Lung microvascular endothelial cell (primary cell): ENCODE data around the gene DNER. TPM values are rescaled to one million over a fixed set of nuclear protein-coding genes. Genes with fewer than 3 reads are reported as not detected.

ENCODE experiments used
- DNase-seq, 2 donors: peaks; one replicate each; pipeline versions ENCODE4 v3.0.0 to v3.0.0-alpha.2; 2010; ENCODE audit warnings: low read depth in 2 of 2
- total RNA-seq: library from RNA; depleted of rRNA; stranded (reverse); fragments of >200 nt; gene quantifications from 2 replicates; pipeline ENCODE4 v1.2.1, GENCODE V29; 2014

The DNER gene
- total RNA-seq, 1 donor from 2014 or later, result under 0.01 TPM

DNA sequence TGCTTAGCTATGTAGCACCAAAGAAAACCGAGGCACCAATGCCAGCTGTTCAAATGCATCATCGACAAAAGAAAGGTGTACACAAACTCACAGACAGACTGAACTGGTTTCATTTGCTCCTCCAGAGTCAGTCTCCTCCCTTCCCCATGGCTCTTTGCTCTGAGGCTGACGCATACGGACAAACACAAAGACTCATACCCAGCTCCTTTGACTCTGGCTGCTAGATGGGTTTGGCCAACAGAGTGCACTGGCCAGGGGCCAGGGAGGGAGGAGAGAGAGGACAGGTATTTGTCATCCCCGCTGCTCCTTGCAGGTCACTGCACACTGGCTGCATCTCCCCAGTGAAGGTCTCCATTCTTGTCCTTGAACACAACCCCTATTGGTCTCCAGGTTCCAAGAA, 40.7 kb downstream of the DNER start:
- DNase-seq, result no peak

DNA sequence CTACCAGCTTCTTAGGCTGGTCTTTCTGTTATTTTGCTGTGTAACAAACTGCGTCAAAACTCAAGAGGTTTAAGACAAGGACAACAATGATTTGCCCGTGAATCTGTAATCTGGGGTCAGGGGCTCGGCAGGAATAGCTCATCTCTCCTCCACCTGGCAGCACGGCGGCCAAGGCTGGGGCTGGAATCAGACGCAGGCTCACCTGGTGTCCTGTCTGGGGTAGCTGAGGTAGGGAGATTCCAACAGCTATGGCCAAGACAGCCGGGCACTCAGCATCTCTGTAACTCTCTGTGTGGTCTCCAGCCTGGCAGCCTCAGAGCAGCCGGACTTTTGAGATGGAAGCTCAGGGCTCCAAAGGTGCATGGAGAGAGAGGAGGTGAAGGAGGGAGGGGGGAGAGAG, 42.3 kb downstream of the DNER start:
- DNase-seq, result no peak

DNA sequence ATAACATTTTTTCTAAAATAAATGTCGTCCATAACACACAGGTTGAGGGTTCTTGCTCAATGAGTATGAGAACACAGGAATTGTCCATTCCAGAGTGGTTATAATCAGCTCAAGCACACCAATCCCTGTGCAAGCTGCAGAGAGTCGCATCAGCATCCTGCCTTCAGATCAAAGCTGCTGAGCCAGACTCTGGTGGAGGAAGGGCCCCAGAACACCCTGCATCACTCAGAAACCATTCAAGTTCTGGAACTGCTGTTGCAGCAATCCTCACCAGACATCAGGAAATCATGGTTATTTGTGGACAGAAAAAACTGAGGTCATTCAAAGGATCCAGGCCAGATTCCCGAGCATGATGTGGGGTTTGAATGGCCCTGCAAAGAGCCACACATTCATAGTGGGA, 44.5 kb downstream of the DNER start:
- DNase-seq, result no peak

DNA sequence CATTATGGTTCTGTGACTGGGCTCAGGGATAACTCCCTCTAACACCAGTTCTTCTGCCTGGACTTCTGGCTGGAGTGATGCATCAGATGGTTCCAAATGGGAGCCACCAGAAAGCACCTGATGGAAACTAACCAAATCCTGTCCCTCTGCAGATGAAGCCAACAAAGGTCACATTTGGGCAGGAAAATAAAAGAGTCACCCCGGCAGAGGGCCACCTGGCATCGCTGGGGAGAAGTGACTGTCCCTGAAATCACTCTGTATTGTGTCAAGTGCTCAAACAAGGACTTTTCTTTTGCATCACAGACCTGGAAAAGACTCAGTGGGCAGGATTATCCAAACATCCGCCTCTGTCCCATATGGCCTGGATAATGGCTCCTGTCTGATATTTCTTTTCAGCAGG, 47.5 kb downstream of the DNER start:
- DNase-seq, result no peak

DNA sequence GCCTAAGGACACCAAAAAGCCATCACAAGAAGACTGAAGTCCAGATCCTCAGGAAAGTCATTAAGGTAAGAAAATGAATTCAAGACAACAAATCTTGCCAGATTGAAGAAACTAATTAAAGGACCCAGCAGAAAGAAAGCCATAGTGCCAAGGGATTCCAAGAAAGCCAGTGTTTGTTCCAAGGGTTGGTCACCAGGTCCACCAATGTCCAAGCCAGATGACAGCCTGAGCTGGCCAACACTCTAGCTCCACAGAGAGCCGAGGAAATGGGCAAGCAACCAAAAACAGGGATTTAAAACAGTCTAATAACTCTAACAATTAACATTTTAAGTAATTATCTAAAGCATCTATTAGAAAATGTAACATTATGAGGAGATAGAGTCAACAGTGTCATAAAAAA, 49.2 kb downstream of the DNER start:
- DNase-seq, result no peak

DNA sequence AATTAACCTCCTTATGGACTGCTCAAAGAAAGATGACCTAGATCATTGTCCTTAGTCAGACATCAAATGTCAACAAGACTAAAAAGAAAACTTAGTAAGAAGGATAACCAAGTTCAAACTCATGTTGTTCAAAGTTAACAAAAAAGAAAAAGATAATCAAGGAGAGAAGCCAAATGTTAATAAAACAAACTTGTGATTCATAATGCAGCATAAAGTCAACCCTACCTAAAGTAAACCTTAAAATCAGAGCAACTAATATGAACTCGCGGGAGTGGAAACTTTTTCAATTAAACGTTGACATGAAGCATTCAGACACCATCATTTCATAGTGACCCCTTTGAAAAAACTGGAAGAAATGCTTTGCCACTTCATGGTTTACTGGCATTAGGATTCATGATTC, 52.9 kb downstream of the DNER start:
- DNase-seq, result no peak

DNA sequence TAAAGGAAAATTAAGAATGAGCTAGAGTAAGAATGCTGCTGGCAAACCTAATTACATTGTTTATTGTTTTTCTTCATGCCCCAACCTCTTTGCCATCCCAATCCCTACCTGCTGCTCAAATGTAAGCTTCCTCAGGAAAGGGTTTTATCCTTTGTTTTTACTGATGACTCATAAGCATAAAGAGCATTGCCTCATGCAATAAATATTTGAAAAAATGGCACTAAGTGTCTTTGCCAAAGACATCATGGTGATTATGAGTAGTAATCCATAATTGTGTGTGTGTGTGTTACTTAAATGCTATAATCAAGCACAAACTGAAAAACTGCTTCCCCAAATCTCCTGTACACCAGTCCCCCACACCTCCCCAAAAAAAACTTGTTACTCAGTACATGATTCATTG, 53.4 kb downstream of the DNER start:
- peak; percentile 12 to 23 for DNase-seq

DNA sequence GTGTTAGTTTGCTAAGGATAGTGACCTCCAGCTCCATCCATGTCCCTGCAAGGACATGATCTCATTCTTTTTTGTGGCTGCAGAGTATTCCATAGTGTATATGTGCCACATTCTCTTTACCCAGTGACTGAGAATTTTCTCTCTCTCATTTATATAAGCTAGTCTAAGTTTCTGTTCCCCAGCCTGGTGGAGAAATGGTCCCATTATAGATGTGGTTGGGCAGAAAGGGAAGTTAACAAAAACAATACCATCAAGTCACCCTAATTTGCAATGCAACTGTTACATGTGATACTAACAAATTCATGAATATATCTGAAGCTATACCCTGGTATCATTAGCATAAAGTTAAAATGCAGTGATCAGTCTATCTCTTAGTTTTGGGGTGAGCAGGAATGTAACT, 54.0 kb downstream of the DNER start:
- DNase-seq, result no peak

DNA sequence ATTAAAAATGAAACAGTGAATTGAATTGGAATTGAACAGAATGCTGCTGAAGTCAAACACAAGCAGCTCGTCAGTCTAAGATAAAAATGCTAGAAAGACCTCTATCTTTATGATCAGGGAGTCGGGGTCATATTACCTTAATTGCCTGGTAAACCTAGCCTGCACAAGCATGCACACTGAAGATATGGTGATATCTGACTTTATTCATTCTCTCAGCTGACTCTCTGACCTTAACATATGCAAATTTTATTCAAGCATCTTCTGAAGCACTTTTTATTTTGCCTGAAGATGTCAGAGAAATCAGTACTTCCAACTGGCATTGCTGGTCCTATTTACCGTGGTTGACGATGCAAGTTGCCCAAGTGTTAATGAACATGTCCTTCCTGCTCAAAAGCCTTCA, 56.4 kb downstream of the DNER start:
- DNase-seq, result no peak

DNA sequence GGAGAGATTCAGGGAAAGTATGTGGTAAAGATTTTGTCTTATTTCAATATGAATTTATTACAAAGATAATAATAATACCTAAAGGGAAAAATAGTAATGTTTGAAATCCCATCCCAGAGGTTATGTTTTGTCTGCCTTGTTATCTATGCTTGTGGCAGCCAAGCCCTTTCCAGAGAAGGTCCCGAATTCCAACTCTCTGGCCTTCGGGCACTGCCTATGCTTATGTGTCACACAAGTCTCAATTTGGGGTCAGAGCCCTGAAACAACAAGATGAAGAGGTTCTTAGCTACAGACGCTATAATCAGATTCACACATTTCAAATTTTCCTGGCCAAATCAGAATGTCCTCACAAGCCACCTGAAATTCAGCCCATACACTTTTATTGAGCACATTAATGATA, 59.9 kb downstream of the DNER start:
- DNase-seq, result no peak

DNA sequence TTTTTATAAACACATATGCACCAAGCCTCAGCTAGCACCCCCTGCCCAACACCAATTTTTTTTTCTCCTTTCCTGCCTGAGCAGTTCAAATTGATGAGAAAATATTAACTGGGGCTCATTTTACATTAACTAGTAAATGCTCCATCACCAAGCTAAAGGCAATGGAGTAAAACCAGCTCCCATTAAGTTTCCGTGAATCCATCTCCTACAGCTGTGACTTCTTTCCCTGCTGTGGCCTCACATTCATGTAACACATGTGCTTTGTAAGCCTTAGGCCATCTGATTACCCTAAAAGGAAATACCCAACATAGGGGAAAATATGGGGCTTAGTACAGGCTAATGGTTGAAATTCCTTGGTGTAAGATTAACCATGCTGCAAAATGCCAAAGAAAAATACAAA, 60.8 kb downstream of the DNER start:
- DNase-seq, result no peak

DNA sequence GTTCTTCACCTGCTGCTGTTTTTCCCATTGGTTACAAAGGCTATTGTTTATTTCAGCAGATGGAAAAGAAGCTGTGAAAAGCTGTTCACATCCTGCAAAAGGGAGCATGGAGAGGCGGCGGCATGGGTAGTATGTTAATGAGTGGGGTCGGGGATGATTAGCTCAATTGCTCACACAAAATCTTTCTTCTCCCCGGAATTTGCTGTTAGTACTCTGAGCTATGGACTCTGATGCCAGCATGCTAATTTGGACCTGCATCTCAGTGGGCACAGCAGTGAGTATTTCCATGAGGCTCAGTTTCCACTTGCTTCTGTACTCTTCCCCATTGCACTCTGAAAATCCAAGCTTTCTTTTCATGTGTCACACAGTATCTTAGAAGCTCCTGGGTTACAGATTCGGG, 61.6 kb downstream of the DNER start:
- DNase-seq, result no peak

DNA sequence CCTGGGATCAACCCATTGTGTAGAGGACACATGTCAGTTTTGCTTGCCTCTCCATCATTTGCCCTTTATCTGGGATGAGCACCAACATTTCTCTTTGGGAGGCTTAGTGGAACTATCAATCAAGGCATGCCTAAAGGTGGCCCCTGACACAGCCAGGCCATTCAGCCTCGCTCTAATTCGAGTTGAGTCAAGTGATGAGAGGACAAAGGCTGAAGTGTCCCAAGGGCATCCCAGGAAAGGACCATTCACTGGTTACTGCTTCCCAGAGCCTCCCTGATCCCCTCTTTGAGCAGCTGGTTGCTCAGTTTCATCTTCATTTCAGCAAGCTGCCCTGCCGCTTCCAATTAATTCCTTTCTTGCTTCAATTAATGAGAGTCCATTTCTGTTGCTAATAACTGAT, 63.5 kb downstream of the DNER start:
- no peak for DNase-seq

DNA sequence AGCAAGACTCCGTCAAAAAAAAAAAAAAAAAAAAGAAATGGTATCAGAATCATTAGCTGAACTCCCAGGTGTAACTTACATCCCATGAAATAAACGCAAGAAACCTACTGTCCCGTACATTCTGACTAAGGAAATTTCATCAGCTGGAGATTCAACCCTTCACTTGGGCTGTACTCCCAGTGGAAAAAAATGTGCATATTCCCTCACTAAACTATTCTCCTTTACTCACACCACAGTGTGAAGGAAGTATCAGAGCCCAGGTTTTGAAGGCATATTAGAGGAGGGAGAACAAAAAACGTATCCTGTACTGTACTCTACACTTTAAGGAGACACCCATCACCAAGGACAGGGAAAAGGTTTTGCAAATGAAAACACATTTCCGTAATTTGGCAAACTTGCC, 64.3 kb downstream of the DNER start:
- DNase-seq, result no peak

DNA sequence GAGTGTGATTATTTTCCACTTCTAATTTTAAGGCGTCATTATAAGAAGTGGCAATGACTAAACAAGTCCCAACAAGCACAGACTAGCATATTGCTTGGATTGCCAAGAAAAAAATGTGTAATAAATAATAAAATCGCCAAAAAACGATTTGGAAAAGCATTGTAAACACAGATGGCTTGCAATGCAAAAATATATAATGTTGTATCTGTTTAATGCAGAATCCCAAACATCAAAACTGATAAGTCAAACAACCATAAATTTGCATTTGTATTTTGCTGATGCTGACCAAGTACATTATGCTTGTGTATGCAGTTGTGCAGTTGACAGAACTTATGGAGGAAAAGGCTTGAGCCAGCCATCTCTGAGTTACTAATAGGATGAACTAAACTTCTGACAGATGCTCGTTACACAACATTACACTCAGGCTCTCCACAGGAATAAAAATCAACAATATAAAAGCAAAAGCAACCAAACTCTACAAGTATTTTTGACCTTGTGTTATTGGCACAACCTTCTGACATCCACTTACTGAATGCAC, 68.1 kb downstream of the DNER start:
- no peak for DNase-seq

DNA sequence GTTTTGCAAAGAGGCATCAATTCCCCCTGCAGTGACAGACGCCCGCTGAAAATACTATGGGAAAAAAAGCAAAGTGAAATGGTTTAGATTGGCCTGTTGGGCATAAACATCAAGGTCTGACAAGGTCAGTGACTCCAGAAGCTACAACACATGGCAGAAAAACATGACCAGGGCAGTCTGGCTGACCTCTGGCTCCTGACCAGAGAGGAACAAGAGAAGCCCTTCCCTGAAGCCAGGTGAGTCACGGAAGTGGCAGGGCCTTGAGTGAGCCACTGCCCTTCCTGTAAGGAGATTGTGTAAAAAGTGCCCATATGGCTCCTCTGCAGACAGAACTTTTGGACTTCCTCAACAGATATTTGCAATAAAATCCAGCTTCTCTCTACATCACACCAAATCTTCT, 72.0 kb downstream of the DNER start:
- DNase-seq, result no peak

DNA sequence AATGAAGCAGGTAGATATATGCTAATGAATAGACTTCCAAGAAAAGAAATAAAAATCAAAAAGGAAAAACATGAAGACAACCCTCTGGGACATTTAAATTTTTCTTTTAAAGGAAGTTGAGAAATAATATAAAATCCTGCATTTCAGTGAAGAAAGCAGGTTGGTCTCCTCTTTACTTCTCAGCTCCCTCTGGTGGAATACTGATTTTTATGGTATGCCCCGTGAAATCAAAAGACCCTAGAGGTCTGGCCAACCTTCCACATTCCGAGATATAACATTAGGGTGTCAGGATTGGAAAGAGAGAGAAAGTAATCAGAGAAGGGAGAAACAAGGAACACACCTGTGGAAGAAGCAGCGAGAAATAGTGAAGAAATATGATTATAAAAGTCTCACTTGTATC, 72.7 kb downstream of the DNER start:
- no peak for DNase-seq

DNA sequence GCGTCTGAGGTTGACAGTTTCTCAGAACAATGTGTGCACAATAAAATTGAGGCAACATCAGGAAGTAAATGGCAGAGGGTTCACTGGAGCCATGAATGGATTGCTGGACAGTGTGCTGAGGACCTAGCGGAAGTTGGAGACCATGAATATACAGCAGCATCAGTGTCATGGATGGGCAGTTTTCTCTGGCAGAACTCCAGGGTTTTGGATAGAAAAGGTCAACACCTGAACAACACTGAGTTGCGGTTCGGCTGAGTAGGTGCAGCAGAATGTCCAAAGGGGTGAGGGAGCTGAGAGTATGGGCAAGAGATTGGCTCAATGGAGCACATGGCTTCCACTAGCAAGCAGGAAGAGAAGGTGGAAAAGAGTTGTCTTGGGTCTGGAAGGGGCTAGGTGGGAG, 73.7 kb downstream of the DNER start:
- no peak for DNase-seq

DNA sequence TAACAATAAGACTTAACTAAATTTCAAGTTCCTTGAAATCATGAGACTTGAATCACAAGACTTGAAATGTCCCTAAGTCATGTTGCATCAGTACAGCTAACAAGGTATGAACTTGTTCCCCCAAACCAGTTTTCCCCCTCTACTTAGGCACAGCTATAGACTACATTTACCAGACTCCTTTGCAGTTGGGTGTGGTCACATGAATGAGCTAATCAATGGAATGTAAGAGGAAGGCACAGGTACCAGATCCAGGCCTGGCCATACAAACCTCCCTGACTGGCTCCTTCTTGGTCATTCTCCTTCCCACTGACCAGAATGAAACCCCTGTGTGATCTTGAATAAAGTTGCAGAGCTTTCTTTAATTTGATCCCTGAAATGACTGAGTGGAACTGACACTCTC, 77.8 kb downstream of the DNER start:
- DNase-seq, result no peak

DNA sequence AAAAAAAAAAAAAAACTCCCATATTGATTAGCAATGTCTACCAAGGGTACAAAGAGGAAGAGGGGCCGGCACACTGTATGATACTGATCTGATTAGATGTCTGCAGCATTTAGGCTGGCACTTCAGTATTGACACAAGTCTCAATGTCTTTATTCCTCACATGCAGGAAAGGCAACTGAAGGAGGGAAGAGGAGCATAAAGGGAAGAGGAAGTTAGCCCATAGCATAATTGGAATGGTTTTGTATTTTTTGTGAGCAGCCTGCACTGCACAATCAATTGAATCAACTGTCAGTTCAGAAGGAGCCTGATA, 79.0 kb downstream of the DNER start:
- no peak for DNase-seq

DNA sequence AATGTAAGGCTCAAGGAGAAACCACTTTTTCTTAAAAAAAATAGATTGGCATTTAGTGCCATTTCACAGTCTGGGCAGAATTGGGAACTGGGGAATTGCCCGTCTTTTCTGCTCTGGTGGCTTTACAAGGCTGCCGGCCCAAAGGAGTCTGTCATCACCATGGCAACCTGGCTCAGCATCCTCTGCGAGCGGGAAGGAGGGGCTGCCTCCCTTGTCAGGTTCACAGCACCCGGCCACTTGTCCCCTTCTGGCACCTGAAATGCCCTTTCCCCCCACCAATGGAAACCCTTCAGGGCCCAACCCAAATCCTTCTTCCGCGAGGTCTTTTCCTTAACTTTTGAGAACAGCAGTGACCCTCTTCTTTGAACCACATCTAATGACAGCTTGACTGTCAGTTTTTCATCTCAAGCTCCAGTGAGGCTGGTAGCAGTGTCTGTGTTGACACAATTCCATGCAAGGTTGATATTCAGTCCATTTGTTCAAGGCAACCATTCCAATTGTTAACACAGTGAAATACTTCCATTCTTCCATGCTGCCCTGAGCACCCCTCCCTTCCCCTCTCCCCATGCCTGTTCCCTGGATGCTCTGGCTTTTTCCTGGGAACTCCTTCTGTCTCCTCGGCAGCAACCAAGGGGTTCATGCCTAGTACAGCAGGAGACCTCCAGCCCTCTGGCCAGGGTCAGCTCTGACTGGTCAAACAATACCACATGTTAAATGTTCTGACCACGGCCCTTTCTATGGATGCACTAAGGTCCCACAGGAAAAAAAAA, 79.6 kb downstream of the DNER start:
- DNase-seq, result no peak

DNA sequence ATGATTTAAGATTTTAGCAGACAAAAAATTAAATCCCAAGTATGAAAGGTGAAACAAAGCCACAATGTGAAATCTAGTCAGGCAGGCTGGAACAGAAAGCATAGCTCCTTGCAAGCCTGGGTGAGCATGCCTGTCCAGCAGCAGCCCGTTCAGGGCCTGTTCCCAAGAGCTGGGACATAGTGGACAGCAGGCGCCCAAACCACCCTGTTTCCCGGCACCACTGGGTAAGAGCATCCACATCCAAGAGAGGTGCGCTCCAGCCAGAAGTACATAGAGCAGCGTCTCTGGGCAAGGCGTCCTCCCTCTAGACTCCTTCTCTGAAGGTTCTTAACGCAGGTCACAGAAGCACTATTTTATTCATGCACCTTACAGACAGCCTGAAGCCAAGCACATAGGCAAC, 80.8 kb downstream of the DNER start:
- no peak for DNase-seq

DNA sequence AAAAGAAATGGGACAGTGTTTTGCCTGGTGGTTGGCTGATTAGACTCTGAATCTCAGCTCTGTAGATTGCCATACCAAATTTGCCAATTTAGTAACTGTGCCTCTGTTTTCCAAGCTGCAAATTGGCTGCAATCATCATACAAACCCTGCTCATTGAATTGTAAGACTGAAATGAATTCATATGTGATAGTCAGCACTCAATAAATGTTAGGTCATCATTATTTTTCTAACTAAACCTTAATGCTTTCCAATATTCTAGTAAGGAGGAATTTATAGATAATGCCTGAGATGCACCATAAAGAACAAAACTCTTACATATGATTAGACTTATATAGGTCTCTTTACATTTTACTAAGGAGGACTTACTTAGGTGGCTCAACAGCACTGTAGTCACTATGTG, 85.3 kb downstream of the DNER start:
- DNase-seq, result no peak

DNA sequence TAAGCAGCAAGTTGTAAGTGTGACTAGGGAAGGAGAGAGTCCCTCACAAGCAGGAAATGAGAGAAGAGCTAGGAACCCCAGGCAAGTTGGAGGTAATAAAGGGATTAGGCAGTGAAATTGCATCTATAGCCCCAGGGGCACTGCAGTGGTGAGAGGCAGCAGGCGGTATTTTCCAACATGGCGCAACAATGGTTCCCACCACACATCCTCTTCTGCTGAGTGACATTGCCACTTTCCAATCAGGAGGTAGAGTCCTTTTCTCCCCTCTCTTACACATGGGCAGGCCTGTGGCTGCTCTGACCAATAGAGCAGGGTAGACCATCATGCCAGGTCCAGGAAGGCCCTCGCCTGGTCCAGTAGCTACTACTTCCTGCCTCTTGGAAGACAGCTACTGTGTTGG, 86.6 kb downstream of the DNER start:
- DNase-seq, result no peak
